Measurements from ENCODE around the gene GP9. TPM values are rescaled to one million over a fixed set of nuclear protein-coding genes. Genes with fewer than 3 reads are reported as not detected.

GP9 gene
- total RNA-seq, 1 donor from 2014 or later: not detected

- no peak overlapping the region for H3K27ac Mint-ChIP-seq (ENCODE audit: unreplicated experiment)
- DNase-seq (ENCODE audit: low spot score): no peak
Observed at GRCh38 chr3:129070086-129070885, 9.7 kb downstream of the GP9 start.

DNA sequence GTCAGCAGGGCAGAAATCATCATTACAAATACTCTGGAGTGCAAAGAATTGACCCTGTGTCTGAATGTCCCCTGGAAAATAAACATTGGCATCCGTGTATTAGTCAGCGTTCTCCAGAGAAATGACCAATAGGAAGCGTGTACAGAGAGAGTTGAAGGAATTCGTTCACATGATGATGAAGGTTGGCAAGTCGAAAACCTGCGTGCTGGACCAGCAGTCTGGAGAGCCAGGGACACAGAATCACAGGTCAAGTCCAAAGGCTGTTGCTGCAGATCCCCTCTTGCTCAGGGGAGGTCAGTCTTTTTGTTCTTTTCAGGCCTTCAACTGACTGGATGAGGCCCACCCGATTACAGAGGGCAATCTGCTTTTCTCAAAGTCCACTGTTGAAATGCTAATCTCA lies 16.6 kb downstream of the GP9 start:
- Mint-ChIP-seq H3K4me1 (ENCODE audit: low read depth) (peaks cover 6% of the 10 kb centered on the region), H3K36me3 (ENCODE audit: low read depth) (no peaks in the 10 kb centered on the region), H3K4me3 (ENCODE audit: unreplicated experiment) (no peak overlapping the region), H3K9me3 (ENCODE audit: low read depth) (no peaks in the 10 kb centered on the region), H3K27me3 (ENCODE audit: low read depth) (no peaks in the 10 kb centered on the region), H3K27ac (ENCODE audit: unreplicated experiment) (no peak overlapping the region)
- TF ChIP-seq CTCF (IDR thresholded peaks at IDR 0.05): no peak
- no peak for DNase-seq (ENCODE audit: low spot score)

More at GRCh38 chr3:129070086-129070885, 9.7 kb downstream of the GP9 start:
- Mint-ChIP-seq H3K9me3 (ENCODE audit: low read depth) (no peaks in the 10 kb centered on the region), H3K4me1 (ENCODE audit: low read depth) (no peaks in the 10 kb centered on the region), H3K4me3 (ENCODE audit: unreplicated experiment) (no peak overlapping the region), H3K36me3 (ENCODE audit: low read depth) (no peaks in the 10 kb centered on the region), H3K27me3 (ENCODE audit: low read depth) (peaks cover 10% of the 10 kb centered on the region)
- TF ChIP-seq CTCF (IDR thresholded peaks at IDR 0.05): no peak

DNA sequence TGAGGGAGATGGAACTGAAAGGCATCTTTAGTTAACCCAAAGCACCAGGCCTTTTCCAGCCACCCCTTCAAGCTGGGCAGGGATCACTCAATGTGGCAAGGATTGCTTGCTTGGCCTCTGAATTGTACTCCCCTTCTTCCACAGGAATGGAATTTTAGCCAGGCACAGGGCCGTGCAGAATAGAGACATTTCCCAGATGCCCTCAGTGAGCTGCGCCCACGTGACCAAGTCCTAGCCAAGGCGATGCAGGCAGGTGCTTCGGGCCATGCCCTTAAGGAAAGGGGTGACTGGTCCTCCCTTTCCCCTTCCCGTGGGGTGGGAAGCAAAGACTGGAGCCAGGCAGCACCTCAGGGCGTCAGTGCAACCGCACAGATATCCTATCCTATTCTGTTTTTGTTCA lies 17.9 kb downstream of the GP9 start:
- Mint-ChIP-seq H3K27ac (ENCODE audit: unreplicated experiment) (no peak overlapping the region), H3K36me3 (ENCODE audit: low read depth) (no peaks in the 10 kb centered on the region), H3K27me3 (ENCODE audit: low read depth) (no peaks in the 10 kb centered on the region), H3K4me1 (ENCODE audit: low read depth) (peaks cover 6% of the 10 kb centered on the region), H3K9me3 (ENCODE audit: low read depth) (no peaks in the 10 kb centered on the region), H3K4me3 (ENCODE audit: unreplicated experiment) (no peak overlapping the region)
- DNase-seq (ENCODE audit: low spot score): no peak
- TF ChIP-seq CTCF (IDR thresholded peaks at IDR 0.05): no peak

GRCh38 chr3:129081503-129081902 lies 20.9 kb downstream of the GP9 start:
- no peaks in the 10 kb centered on the region for H3K27me3 Mint-ChIP-seq (ENCODE audit: low read depth)
- H3K4me3 Mint-ChIP-seq (ENCODE audit: unreplicated experiment): no peak overlapping the region
- no peak for TF ChIP-seq CTCF (IDR thresholded peaks at IDR 0.05)
- H3K27ac Mint-ChIP-seq (ENCODE audit: unreplicated experiment): no peak overlapping the region
- no peaks in the 10 kb centered on the region for H3K36me3 Mint-ChIP-seq (ENCODE audit: low read depth)
- no peak for DNase-seq (ENCODE audit: low spot score)
- H3K4me1 Mint-ChIP-seq (ENCODE audit: low read depth): peaks cover 6% of the 10 kb centered on the region
- H3K9me3 Mint-ChIP-seq (ENCODE audit: low read depth): no peaks in the 10 kb centered on the region

DNA sequence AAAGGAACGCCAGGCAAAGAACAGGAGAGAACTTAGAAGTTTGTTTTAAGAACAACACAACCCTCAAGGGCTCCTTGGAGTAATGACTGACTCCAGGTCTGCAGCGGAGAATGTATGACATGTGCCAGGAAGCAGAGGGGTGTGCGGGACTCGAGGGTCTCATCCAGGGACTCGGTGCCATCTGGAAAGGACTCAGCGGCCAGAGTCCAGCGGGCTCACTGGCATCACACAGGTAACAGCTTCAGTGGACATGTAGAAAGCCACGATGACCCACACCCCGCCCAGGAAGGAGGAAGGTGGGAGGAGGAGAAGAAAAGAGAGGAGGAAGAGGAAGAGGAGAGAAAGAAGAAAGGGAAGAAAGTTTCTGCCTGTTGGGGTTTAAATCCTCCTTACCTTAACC lies 21.4 kb downstream of the GP9 start:
- H3K4me3 Mint-ChIP-seq (ENCODE audit: unreplicated experiment): no peak overlapping the region
- peaks cover 5% of the 10 kb centered on the region for H3K4me1 Mint-ChIP-seq (ENCODE audit: low read depth)
- no peaks in the 10 kb centered on the region for H3K36me3 Mint-ChIP-seq (ENCODE audit: low read depth)
- H3K27me3 Mint-ChIP-seq (ENCODE audit: low read depth): no peaks in the 10 kb centered on the region
- no peak overlapping the region for H3K27ac Mint-ChIP-seq (ENCODE audit: unreplicated experiment)
- no peak for DNase-seq (ENCODE audit: low spot score)
- no peak for TF ChIP-seq CTCF (IDR thresholded peaks at IDR 0.05)
- no peaks in the 10 kb centered on the region for H3K9me3 Mint-ChIP-seq (ENCODE audit: low read depth)

Data from chondrocyte (in vitro differentiated cells).